Measurements from ENCODE around the gene C1orf116. TPM values are rescaled to one million over a fixed set of nuclear protein-coding genes. Genes with fewer than 3 reads are reported as not detected.
A peak's percentile ranks its signal among the peaks of the same experiment; 100 is the strongest.

The C1orf116 gene
- total RNA-seq, 1 experiment from 2014 or later = 2.4 TPM

GRCh38 chr1:207034208-207034607 is 1.7 kb upstream of the C1orf116 start (continued):
- TF ChIP-seq AR (CRISPR knock-in tag; IDR thresholded peaks at IDR 0.05) = no peak

GRCh38 chr1:207033302-207033701 is 746 bp upstream of the C1orf116 start:
- ChIA-PET CTCF (interaction anchor here (0.5 to 3.2 kb wide), 15 partner anchors 9 to 398 kb away, joined by 3 to 22 read pairs (median 5); partner anchors contain the start of genes CD55, DYRK3, PFKFB2 and YOD1), POLR2A (interaction anchor here (1.0 to 2.2 kb wide), 4 partner anchors 9 to 54 kb away, joined by 3 to 22 read pairs (median 4); partner anchors contain the start of gene PFKFB2)
- Mint-ChIP-seq H3K9me3 (no peaks in the 10 kb centered on the region), H3K27ac (peak overlapping the region; percentile 66), H3K4me1 (peaks cover 49% of the 10 kb centered on the region), H3K36me3 (no peaks in the 10 kb centered on the region), H3K4me3 (no peak overlapping the region), H3K27me3 (ENCODE audit: low read depth) (no peaks in the 10 kb centered on the region)
- no peak for DNase-seq (ENCODE audit: low spot score)
- TF ChIP-seq ERG (CRISPR knock-in tag; IDR thresholded peaks at IDR 0.05) = no peak
- TF ChIP-seq ELF4 (CRISPR knock-in tag; IDR thresholded peaks at IDR 0.05; ENCODE audit: low read depth) = no peak
- no peak for TF ChIP-seq NR3C1 (CRISPR knock-in tag; conservative IDR thresholded peaks at IDR 0.05; ENCODE audit: low read depth)
- no peak for ATAC-seq

- ATAC-seq = no peak
Observed at GRCh38 chr1:207031632-207032264, 808 bp downstream of the C1orf116 start.

More at GRCh38 chr1:207031632-207032264, 808 bp downstream of the C1orf116 start:
- Mint-ChIP-seq H3K4me3 (peak overlapping the region; percentile 48), H3K27me3 (ENCODE audit: low read depth) (no peaks in the 10 kb centered on the region), H3K9me3 (no peaks in the 10 kb centered on the region), H3K4me1 (peaks cover 49% of the 10 kb centered on the region), H3K36me3 (no peaks in the 10 kb centered on the region), H3K27ac (peak overlapping the region; percentile 88)
- no peak for TF ChIP-seq FOXK1 (CRISPR knock-in tag; IDR thresholded peaks at IDR 0.05)
- no peak for TF ChIP-seq TCF7 (CRISPR knock-in tag; IDR thresholded peaks at IDR 0.05; ENCODE audit: low read depth)
- TF ChIP-seq ZNF425 (CRISPR knock-in tag; conservative IDR thresholded peaks at IDR 0.05) = no peak
- TF ChIP-seq SP1 (CRISPR knock-in tag; conservative IDR thresholded peaks at IDR 0.05) = no peak; the same call in 1 of the 2 replicates
- no peak for TF ChIP-seq IRF1 (CRISPR knock-in tag; IDR thresholded peaks at IDR 0.05)
- TF ChIP-seq USF2 (CRISPR knock-in tag; IDR thresholded peaks at IDR 0.05) = no peak
- TF ChIP-seq GRHL2 (CRISPR knock-in tag; IDR thresholded peaks at IDR 0.05; ENCODE audit: insufficient replicate concordance, severe bottlenecking) = no peak
- no peak for TF ChIP-seq RELA (CRISPR knock-in tag; IDR thresholded peaks at IDR 0.05; ENCODE audit: borderline replicate concordance)
- no peak for TF ChIP-seq ZSCAN18 (CRISPR knock-in tag; IDR thresholded peaks at IDR 0.05)
- TF ChIP-seq MXD4 (CRISPR knock-in tag; IDR thresholded peaks at IDR 0.05; ENCODE audit: borderline replicate concordance) = no peak
- no peak for TF ChIP-seq SOX15 (CRISPR knock-in tag; IDR thresholded peaks at IDR 0.05)
- ChIA-PET POLR2A (interaction anchor here (1.0 to 2.2 kb wide), 3 partner anchors 13 to 290 kb away, joined by 4 to 22 read pairs (median 5); partner anchors contain the start of genes CD55 and PFKFB2), CTCF (interaction anchor here (0.9 to 3.2 kb wide), 13 partner anchors 19 to 419 kb away, joined by 3 to 22 read pairs (median 5); partner anchors contain the start of genes EIF2D, PFKFB2 and YOD1)
- DNase-seq (ENCODE audit: low spot score) = no peak
